HEK293 (cell line): ENCODE measurements around the gene DYNLRB1.
A peak's percentile ranks its signal among the peaks of the same experiment; 100 is the strongest.

Experiments used
- CTCF ChIA-PET: fragments of 350-600 bp; formaldehyde crosslinking; extraction: SDS; loops from one replicate; lab custom pipeline; 2021; ENCODE audit warnings: antibody characterized with exemption; lab: Yijun Ruan, JAX
- POLR2A ChIA-PET: fragments of 300-600 bp; formaldehyde crosslinking; extraction: SDS; loops from one replicate; lab custom pipeline; 2020; ENCODE audit warnings: antibody characterized with exemption, inconsistent platforms; lab: Yijun Ruan, JAX
- H3K27ac ChIP-seq: fragments of 200-500 bp; sonication (Bioruptor generic); 2 replicates; pipeline ENCODE4 v1.5.1; 2014; ENCODE audit warnings: low read depth, low read length, control low read depth, inconsistent platforms; ENCODE audit errors: extremely low read depth
- H3K36me3 ChIP-seq, 2 experiments: fragments of 200-500 bp in 1 of 2; sonication (Bioruptor generic) in 1 of 2; 1 replicate in 1 of 2; 2 replicates in 1 of 2; pipeline ENCODE4 v1.5.1; 2014 to 2017; ENCODE audit warnings: inconsistent platforms in 2 of 2, low read length in 2 of 2; ENCODE audit not compliant: control insufficient read depth in 2 of 2, insufficient read depth in 1 of 2
- H3K4me1 ChIP-seq: fragments of 200-500 bp; sonication (Bioruptor generic); 2 replicates; pipeline ENCODE4 v1.5.1; 2014; ENCODE audit warnings: mild to moderate bottlenecking, low read length, inconsistent platforms; ENCODE audit not compliant: control insufficient read depth, insufficient read depth
- H3K4me3 ChIP-seq: 2 replicates; pipeline ENCODE4 v1.5.1; 2011; ENCODE audit warnings: low read depth, mild to moderate bottlenecking, control low read depth, low read length, moderate library complexity
- H3K9me3 ChIP-seq: fragments of 200-500 bp; sonication (Bioruptor generic); 2 replicates; pipeline ENCODE4 v1.5.1; 2014; ENCODE audit warnings: low read depth, low read length, inconsistent platforms; ENCODE audit not compliant: control insufficient read depth, insufficient read depth
- ATF2 ChIP-seq: fragments of 450-650 bp; formaldehyde crosslinking; IDR thresholded peaks from 2 replicates; pipeline ENCODE4 v1.5.1; 2016; ENCODE audit warnings: missing biosample characterization, missing genetic modification characterization, low read depth
- FEZF1 ChIP-seq: fragments of 450-650 bp; formaldehyde crosslinking; IDR thresholded peaks from 2 replicates; pipeline ENCODE4 v1.5.1; 2016; ENCODE audit warnings: missing biosample characterization, missing genetic modification characterization
- HOXC10 ChIP-seq: sonication (generic); formaldehyde crosslinking; IDR thresholded peaks from 2 replicates; pipeline ENCODE4 v1.8.1; 2023; ENCODE audit warnings: mild to moderate bottlenecking, missing genetic modification reagents
- HOXD13 ChIP-seq: sonication (generic); formaldehyde crosslinking; IDR thresholded peaks from 2 replicates; pipeline ENCODE4 v1.8.0; 2022; ENCODE audit warnings: missing genetic modification reagents, borderline replicate concordance
- KLF1 ChIP-seq: fragments of 450-650 bp; formaldehyde crosslinking; IDR thresholded peaks from 2 replicates; pipeline ENCODE4 v1.5.1; 2016; ENCODE audit warnings: missing biosample characterization, missing genetic modification characterization
- PRDM4 ChIP-seq: fragments of 450-650 bp; formaldehyde crosslinking; IDR thresholded peaks from 2 replicates; pipeline ENCODE4 v1.5.1; 2017; ENCODE audit warnings: missing biosample characterization, missing genetic modification characterization
- SCRT2 ChIP-seq: fragments of 450-650 bp; formaldehyde crosslinking; IDR thresholded peaks from 2 replicates; pipeline ENCODE4 v1.5.1; 2016; ENCODE audit warnings: missing biosample characterization, missing genetic modification characterization
- SP7 ChIP-seq: fragments of 450-650 bp; formaldehyde crosslinking; IDR thresholded peaks from 2 replicates; pipeline ENCODE4 v1.5.1; 2016; ENCODE audit warnings: missing biosample characterization, missing genetic modification characterization
- ZBTB49 ChIP-seq: fragments of 450-650 bp; formaldehyde crosslinking; IDR thresholded peaks from 2 replicates; pipeline ENCODE4 v1.5.1; 2016; ENCODE audit warnings: missing biosample characterization, missing genetic modification characterization, low read depth
- ZFHX2 ChIP-seq: fragments of 450-650 bp; formaldehyde crosslinking; conservative IDR thresholded peaks from 2 replicates; pipeline ENCODE4 v1.5.1; 2016; ENCODE audit warnings: missing biosample characterization, missing genetic modification characterization
- ZIC2 ChIP-seq: fragments of 450-650 bp; formaldehyde crosslinking; IDR thresholded peaks from 2 replicates; pipeline ENCODE4 v1.5.1; 2016; ENCODE audit warnings: missing biosample characterization, missing genetic modification characterization
- ZNF133 ChIP-seq: fragments of 450-650 bp; formaldehyde crosslinking; IDR thresholded peaks from 2 replicates; pipeline ENCODE4 v1.5.1; 2016; ENCODE audit warnings: missing biosample characterization, missing genetic modification characterization
- ZNF16 ChIP-seq: fragments of 450-650 bp; formaldehyde crosslinking; IDR thresholded peaks from 2 replicates; pipeline ENCODE4 v1.5.1; 2016; ENCODE audit warnings: low read depth, missing biosample characterization, missing genetic modification characterization
- ZNF221 ChIP-seq: fragments of 450-650 bp; formaldehyde crosslinking; IDR thresholded peaks from 2 replicates; pipeline ENCODE4 v1.5.1; 2017; ENCODE audit warnings: missing biosample characterization, missing genetic modification characterization, borderline replicate concordance
- ZNF302 ChIP-seq: fragments of 450-650 bp; formaldehyde crosslinking; IDR thresholded peaks from 2 replicates; pipeline ENCODE4 v1.5.1; 2016; ENCODE audit warnings: missing biosample characterization, missing genetic modification characterization, low read depth
- ZNF335 ChIP-seq: fragments of 450-650 bp; formaldehyde crosslinking; conservative IDR thresholded peaks from 2 replicates; pipeline ENCODE4 v1.5.1; 2016; ENCODE audit warnings: missing biosample characterization, missing genetic modification characterization
- ZNF341 ChIP-seq: fragments of 450-650 bp; formaldehyde crosslinking; IDR thresholded peaks from 2 replicates; pipeline ENCODE4; 2016; ENCODE audit warnings: low read depth, missing biosample characterization, missing genetic modification characterization
- ZNF473 ChIP-seq: fragments of 450-650 bp; formaldehyde crosslinking; IDR thresholded peaks from 2 replicates; pipeline ENCODE4 v1.5.1; 2017; ENCODE audit warnings: missing biosample characterization, missing genetic modification characterization
- ZNF600 ChIP-seq: fragments of 450-650 bp; formaldehyde crosslinking; IDR thresholded peaks from 2 replicates; pipeline ENCODE4 v1.5.1; 2016; ENCODE audit warnings: missing biosample characterization, missing genetic modification characterization
- ZNF621 ChIP-seq: fragments of 450-650 bp; formaldehyde crosslinking; IDR thresholded peaks from 2 replicates; pipeline ENCODE4 v1.5.1; 2017; ENCODE audit warnings: missing biosample characterization, missing genetic modification characterization
- ZNF629 ChIP-seq: fragments of 450-650 bp; formaldehyde crosslinking; IDR thresholded peaks from 2 replicates; pipeline ENCODE4 v1.5.1; 2017; ENCODE audit warnings: missing biosample characterization, missing genetic modification characterization
- ZNF654 ChIP-seq: fragments of 450-650 bp; formaldehyde crosslinking; IDR thresholded peaks from 2 replicates; pipeline ENCODE4 v1.5.1; 2016; ENCODE audit warnings: low read depth, missing biosample characterization, missing genetic modification characterization
- ZNF768 ChIP-seq: fragments of 450-650 bp; formaldehyde crosslinking; IDR thresholded peaks from 2 replicates; pipeline ENCODE4 v1.5.1; 2018; ENCODE audit warnings: missing biosample characterization, mild to moderate bottlenecking, missing genetic modification characterization
- ZNF777 ChIP-seq: fragments of 450-650 bp; formaldehyde crosslinking; IDR thresholded peaks from 2 replicates; pipeline ENCODE4 v1.5.1; 2017; ENCODE audit warnings: missing biosample characterization, missing genetic modification characterization, borderline replicate concordance
- ZXDB ChIP-seq: fragments of 450-650 bp; formaldehyde crosslinking; IDR thresholded peaks from 2 replicates; pipeline ENCODE4 v1.5.1; 2016; ENCODE audit warnings: missing biosample characterization, missing genetic modification characterization

The DYNLRB1 gene

GRCh38 chr20:34570859-34571306 is 54.7 kb downstream of the DYNLRB1 start:
- H3K27ac ChIP-seq, result no peak overlapping the region
- H3K36me3 ChIP-seq, result peaks cover 0 to 7% of the 10 kb centered on the region in 2 experiments; a peak in 2 of 3 replicates
- ChIA-PET POLR2A (interaction anchor here (0.7 kb wide), 1 partner anchor 22 kb away, joined by 4 read pairs; no protein-coding TSS in a partner anchor), CTCF (interaction anchor here (0.6 to 1.2 kb wide), 9 partner anchors 9 to 258 kb away, joined by 3 to 6 read pairs (median 3); partner anchors contain the start of gene MAP1LC3A)
- H3K9me3 ChIP-seq, result no peaks in the 10 kb centered on the region
- no peak overlapping the region for H3K4me3 ChIP-seq
- H3K4me1 ChIP-seq, result no peaks in the 10 kb centered on the region
- TF ChIP-seq HOXC10 (CRISPR knock-in tag), result no peak
- 0 out of 2 replicates have a peak, but pooled peaks have one; percentile 31 for TF ChIP-seq SCRT2 (tag by site-specific recombination)
- peak; percentile 78 for TF ChIP-seq ZIC2 (tag by site-specific recombination)
- no peak for TF ChIP-seq ZNF302
- no peak for TF ChIP-seq ZNF621 (tag by site-specific recombination)
- no peak for TF ChIP-seq ZXDB (tag by site-specific recombination)
- TF ChIP-seq SP7 (tag by site-specific recombination), result peak; percentile 51
- no peak for TF ChIP-seq PRDM4 (tag by site-specific recombination)

DNA sequence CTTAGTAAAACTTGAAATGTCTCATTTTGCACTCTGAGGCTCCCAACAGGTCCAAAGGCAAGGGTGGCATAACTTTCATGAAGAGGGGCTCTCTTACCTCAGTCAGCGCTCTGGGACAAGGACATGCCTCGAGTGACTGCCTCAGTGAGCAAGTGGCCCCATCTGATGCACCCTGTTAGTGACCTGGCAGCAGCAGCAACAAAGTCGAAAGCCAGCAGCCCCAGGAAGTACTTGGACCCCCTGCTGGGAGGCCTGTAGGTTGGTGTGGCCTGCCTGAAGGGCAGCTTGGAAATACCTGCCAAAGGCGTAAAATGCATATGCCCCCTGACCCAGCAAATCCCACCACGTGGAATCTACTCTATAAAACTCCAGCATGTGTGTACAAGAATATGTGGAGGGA is 55.5 kb downstream of the DYNLRB1 start:
- ChIA-PET CTCF (interaction anchor here (0.6 to 1.0 kb wide), 5 partner anchors 8 to 136 kb away, joined by 3 to 6 read pairs (median 3); partner anchors contain the start of gene MAP1LC3A), POLR2A (no interaction called here)
- no peak for TF ChIP-seq ZNF341 (tag by site-specific recombination)
- no peak for TF ChIP-seq ZNF16 (tag by site-specific recombination)
- no peak for TF ChIP-seq ZNF335 (tag by site-specific recombination)
- no peak for TF ChIP-seq ZNF302
- no peak for TF ChIP-seq SP7 (tag by site-specific recombination)
- no peak for TF ChIP-seq KLF1 (tag by site-specific recombination)
- TF ChIP-seq, all 188 proteins: peak for 0
- no peaks in the 10 kb centered on the region for H3K4me1 ChIP-seq
- peaks cover 0 to 7% of the 10 kb centered on the region in 2 experiments; a peak in 2 of 3 replicates for H3K36me3 ChIP-seq
- H3K4me3 ChIP-seq, result no peak overlapping the region
- no peaks in the 10 kb centered on the region for H3K9me3 ChIP-seq
- H3K27ac ChIP-seq, result no peak overlapping the region

DNA sequence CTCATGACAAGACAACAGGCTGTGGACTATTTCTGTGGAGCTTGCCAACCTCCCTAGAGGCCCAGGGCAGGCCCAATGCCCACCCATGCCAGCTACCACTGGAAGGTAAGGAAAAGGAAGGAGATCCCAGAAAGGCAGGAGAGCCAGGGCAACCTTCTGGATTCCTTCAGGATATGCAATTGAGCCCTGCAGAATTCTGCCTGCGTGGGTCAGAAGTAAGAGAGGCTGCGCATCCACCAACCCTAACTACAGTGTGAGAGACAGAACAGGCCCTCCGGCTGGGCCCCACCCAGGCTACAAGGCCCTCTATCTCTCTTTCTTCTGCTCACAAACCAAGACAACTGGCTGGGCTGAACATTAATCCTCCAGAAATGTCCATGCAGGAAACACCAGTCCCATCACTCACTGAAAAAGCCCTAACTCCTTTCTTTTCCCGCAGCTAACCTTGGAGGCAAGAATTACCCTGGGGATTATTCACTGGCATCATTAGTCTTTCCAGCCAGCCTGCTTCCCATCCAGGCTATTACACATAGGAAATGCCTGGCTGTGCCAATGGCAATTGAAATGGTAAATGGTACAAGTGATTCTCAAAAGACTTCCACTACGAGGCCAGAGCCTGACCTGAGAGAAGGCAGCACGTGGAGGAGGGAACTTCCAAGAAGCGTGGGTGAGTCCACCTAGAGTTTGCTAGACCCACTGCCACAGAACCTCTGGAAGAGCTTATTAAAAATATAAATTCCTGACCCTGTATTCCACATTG is 57.5 kb downstream of the DYNLRB1 start:
- Histone ChIP-seq H3K4me3 (no peak overlapping the region), H3K9me3 (no peaks in the 10 kb centered on the region), H3K4me1 (no peaks in the 10 kb centered on the region), H3K27ac (no peak overlapping the region), H3K36me3 (peaks cover 0 to 9% of the 10 kb centered on the region in 2 experiments; a peak in 2 of 3 replicates)
- ChIA-PET POLR2A (no interaction called here), CTCF (interaction anchor here (0.5 to 2.0 kb wide), 4 partner anchors 12 to 519 kb away, joined by 3 to 5 read pairs (median 4); partner anchors contain the start of gene TRPC4AP)
- TF ChIP-seq ZBTB49 (no peak), ZNF629 (no peak), HOXC10 (CRISPR knock-in tag) (no peak), ZNF335 (tag by site-specific recombination) (no peak), ATF2 (tag by site-specific recombination) (no peak), ZNF768 (tag by site-specific recombination) (no peak), FEZF1 (tag by site-specific recombination) (no peak), ZNF600 (tag by site-specific recombination) (no peak), ZNF473 (tag by site-specific recombination) (no peak), ZNF654 (tag by site-specific recombination) (no peak), ZNF221 (no peak), HOXD13 (CRISPR knock-in tag) (no peak), ZNF133 (no peak), ZFHX2 (no peak), ZNF777 (no peak), ZNF621 (tag by site-specific recombination) (no peak)
